ENCODE measurements around the gene TRIO. TPM values are rescaled to one million over a fixed set of nuclear protein-coding genes. Genes with fewer than 3 reads are reported as not detected.

TRIO gene
- total and polyA plus RNA-seq, 2 donors (not counting 3 experiments of a cell fraction or from before 2014, with no cell fraction given): 82.9 to 248 TPM

DNA sequence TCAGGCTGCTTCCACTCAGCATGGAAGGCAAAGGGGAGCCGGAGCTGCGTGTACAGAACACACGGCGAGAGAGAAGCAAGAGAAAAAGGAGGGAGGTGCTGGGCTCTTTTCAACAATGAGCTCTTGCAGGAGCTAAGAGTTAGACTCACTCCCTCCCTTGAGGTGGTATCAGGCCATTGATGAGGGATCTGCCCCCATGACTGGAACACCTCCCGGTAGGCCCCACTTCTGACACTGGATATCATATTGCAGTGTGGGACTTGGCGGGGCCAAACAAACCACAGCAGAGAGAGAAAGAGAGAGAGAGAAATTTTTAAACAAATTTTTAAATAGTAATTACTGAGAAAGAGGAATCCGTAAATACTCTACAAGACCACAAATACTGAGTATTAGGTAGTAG, 182.2 kb downstream of the TRIO start:
- H3K9me3 ChIP-seq (replicated peaks; ENCODE audit: control insufficient read depth, insufficient read depth, low read length): no peaks in the 10 kb centered on the region
- CTCF ChIA-PET: interaction anchor here (0.8 to 2.1 kb wide), 7 partner anchors 9 to 337 kb away, joined by 3 to 10 read pairs (median 3); no protein-coding TSS in a partner anchor

More for the DNA sequence above, 182.2 kb downstream of the TRIO start:
- Histone ChIP-seq H3K27ac (ENCODE audit: insufficient read depth, low read depth, low read length) (no peak overlapping the region), H3K4me2 (ENCODE audit: insufficient read depth, low read length) (no peak overlapping the region), H3K27me3 (ENCODE audit: control insufficient read depth in 2 of 2, insufficient read depth in 2 of 2, low read length in 2 of 2) (no peaks in the 10 kb centered on the region), H3K36me3 (ENCODE audit: control insufficient read depth in 2 of 2, extremely low read depth in 1 of 2, insufficient read depth in 2 of 2, low read length in 2 of 2) (peaks cover 7 to 17% of the 10 kb centered on the region in 2 experiments), H3K4me3 (replicated peaks in 1 of 3; ENCODE audit: insufficient read depth in 1 of 3, low read depth in 1 of 3, low read length in 3 of 3) (no peak overlapping the region), H3K9me1 (replicated peaks; ENCODE audit: control insufficient read depth, extremely low read depth, insufficient read depth, low read length) (no peaks in the 10 kb centered on the region), H3K4me1 (ENCODE audit: control insufficient read depth, extremely low read depth, insufficient read depth, low read length) (no peaks in the 10 kb centered on the region), H4K20me1 (replicated peaks; ENCODE audit: control insufficient read depth, extremely low read depth, insufficient read depth, low read length) (no peaks in the 10 kb centered on the region), H3K9ac (replicated peaks; ENCODE audit: extremely low read depth, insufficient read depth, low read length) (no peak overlapping the region), H3K79me2 (ENCODE audit: control insufficient read depth, insufficient read depth, low read length) (peaks cover 70% of the 10 kb centered on the region), H2AFZ (ENCODE audit: low read depth, low read length) (no peak overlapping the region)
- dilution Hi-C loops (cut with MboI; ENCODE audit: extremely low pct_ligation_motif_present, low sequenced_read_pairs) (no loop called here), intact Hi-C loops (cut with micrococcal nuclease) (loop anchor here (5.0 kb wide), 1 partner anchor 313 kb away; no protein-coding TSS in a partner anchor)
- no peak for DNase-seq (ENCODE audit: low read depth, low spot score)
- TF ChIP-seq POLR2A (IDR thresholded peaks at IDR 0.05; ENCODE audit: low read depth, low read length) (no peak), EZH2 (IDR thresholded peaks at IDR 0.05; ENCODE audit: borderline replicate concordance, low read depth, low read length, severe bottlenecking) (no peak), POLR2AphosphoS5 (IDR thresholded peaks at IDR 0.05; ENCODE audit: insufficient read depth, low read depth, low read length) (no peak), GATA2 (IDR thresholded peaks at IDR 0.05; ENCODE audit: insufficient read depth, insufficient read length, low read depth, low read length) (no peak), JUN (IDR thresholded peaks at IDR 0.05; ENCODE audit: borderline replicate concordance, insufficient read depth, insufficient read length, low read depth) (no peak), FOS (IDR thresholded peaks at IDR 0.05; ENCODE audit: borderline replicate concordance, insufficient read depth, low read length) (no peak), MYC (IDR thresholded peaks at IDR 0.05; ENCODE audit: low read depth, low read length) (no peak)
- TF ChIP-seq, protein P1, sequence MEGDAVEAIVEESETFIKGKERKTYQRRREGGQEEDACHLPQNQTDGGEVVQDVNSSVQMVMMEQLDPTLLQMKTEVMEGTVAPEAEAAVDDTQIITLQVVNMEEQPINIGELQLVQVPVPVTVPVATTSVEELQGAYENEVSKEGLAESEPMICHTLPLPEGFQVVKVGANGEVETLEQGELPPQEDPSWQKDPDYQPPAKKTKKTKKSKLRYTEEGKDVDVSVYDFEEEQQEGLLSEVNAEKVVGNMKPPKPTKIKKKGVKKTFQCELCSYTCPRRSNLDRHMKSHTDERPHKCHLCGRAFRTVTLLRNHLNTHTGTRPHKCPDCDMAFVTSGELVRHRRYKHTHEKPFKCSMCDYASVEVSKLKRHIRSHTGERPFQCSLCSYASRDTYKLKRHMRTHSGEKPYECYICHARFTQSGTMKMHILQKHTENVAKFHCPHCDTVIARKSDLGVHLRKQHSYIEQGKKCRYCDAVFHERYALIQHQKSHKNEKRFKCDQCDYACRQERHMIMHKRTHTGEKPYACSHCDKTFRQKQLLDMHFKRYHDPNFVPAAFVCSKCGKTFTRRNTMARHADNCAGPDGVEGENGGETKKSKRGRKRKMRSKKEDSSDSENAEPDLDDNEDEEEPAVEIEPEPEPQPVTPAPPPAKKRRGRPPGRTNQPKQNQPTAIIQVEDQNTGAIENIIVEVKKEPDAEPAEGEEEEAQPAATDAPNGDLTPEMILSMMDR (IDR thresholded peaks at IDR 0.05; ENCODE audit: extremely low read depth in 1 of 2, insufficient read depth in 1 of 2, low read depth in 1 of 2, low read length in 2 of 2): no peak
- TF ChIP-seq, protein P2, sequence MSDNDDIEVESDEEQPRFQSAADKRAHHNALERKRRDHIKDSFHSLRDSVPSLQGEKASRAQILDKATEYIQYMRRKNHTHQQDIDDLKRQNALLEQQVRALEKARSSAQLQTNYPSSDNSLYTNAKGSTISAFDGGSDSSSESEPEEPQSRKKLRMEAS (IDR thresholded peaks at IDR 0.05; ENCODE audit: insufficient read depth, insufficient read length): no peak
- no TSS peak for BruUV-seq (replicated peaks)
- FAIRE-seq: no peak
- POLR2A ChIA-PET: no interaction called here
